Common myeloid progenitor, CD34-positive (primary cell): Measurements from ENCODE around the gene HDHD5.

Experiments used
- CTCF ChIA-PET: fragments of 350-600 bp; sonication (Branson Sonifier 250); formaldehyde crosslinking; loops from one replicate; lab custom pipeline; 2021; ENCODE audit warnings: antibody characterized with exemption; lab: Charles Lee
- POLR2A ChIA-PET: fragments of 350-600 bp; sonication (Branson Sonifier 250); formaldehyde crosslinking; loops from one replicate; lab custom pipeline; 2021; ENCODE audit warnings: antibody characterized with exemption; lab: Charles Lee
- DNase-seq, 3 donors: peaks; one replicate each; pipeline versions ENCODE4 v3.0.0 to v3.0.0-alpha.2; 2013
- H3K27ac ChIP-seq, 2 experiments: 1 replicate in 1 of 2; 2 replicates in 1 of 2; pipeline ENCODE4 v1.7.0; 2013; ENCODE audit warnings: inconsistent platforms in 2 of 2, low read length in 2 of 2, mild to moderate bottlenecking in 2 of 2, low read depth in 1 of 2, moderate library complexity in 1 of 2; ENCODE audit not compliant: severe bottlenecking in 2 of 2, insufficient read depth in 1 of 2, poor library complexity in 1 of 2
- H3K27me3 ChIP-seq, 5 experiments: replicated peaks in 2 of 5; 1 replicate in 3 of 5; 2 replicates in 2 of 5; pipeline versions ENCODE4 v1.6.1 to v1.7.0; 2013; ENCODE audit warnings: low read length in 4 of 5, mild to moderate bottlenecking in 2 of 5, moderate library complexity in 2 of 5, inconsistent platforms in 1 of 5; ENCODE audit not compliant: insufficient read depth in 5 of 5, control insufficient read depth in 4 of 5
- H3K36me3 ChIP-seq, 4 experiments: 1 replicate in 2 of 4; 2 replicates in 2 of 4; pipeline versions ENCODE4 v1.6.1 to v1.7.0; 2013; ENCODE audit warnings: low read length in 3 of 4, control low read depth in 1 of 4, mild to moderate bottlenecking in 1 of 4; ENCODE audit not compliant: control insufficient read depth in 4 of 4, insufficient read depth in 4 of 4
- H3K4me1 ChIP-seq, 4 experiments: 1 replicate in 3 of 4; 2 replicates in 1 of 4; pipeline versions ENCODE4 v1.6.1 to v1.7.1; 2013; ENCODE audit warnings: low read length in 3 of 4, mild to moderate bottlenecking in 3 of 4, control low read depth in 1 of 4, inconsistent platforms in 1 of 4, moderate library complexity in 1 of 4; ENCODE audit not compliant: control insufficient read depth in 4 of 4, insufficient read depth in 4 of 4; ENCODE audit errors: control extremely low read depth in 1 of 4
- H3K4me3 ChIP-seq, 7 experiments: 1 replicate in 4 of 7; 2 replicates in 3 of 7; pipeline versions ENCODE4 v1.5.1 to v1.7.0; 2013; ENCODE audit warnings: mild to moderate bottlenecking in 7 of 7, low read length in 6 of 7, moderate library complexity in 6 of 7, inconsistent platforms in 2 of 7, low read depth in 2 of 7, control low read depth in 1 of 7; ENCODE audit not compliant: insufficient read depth in 4 of 7, control insufficient read depth in 1 of 7; ENCODE audit errors: extremely low read depth in 1 of 7
- H3K9me3 ChIP-seq, 5 experiments: 1 replicate in 4 of 5; 2 replicates in 1 of 5; pipeline versions ENCODE4 v1.6.1 to v1.7.1; 2013; ENCODE audit warnings: low read length in 4 of 5, mild to moderate bottlenecking in 2 of 5, inconsistent platforms in 1 of 5, low read depth in 1 of 5, moderate library complexity in 1 of 5; ENCODE audit not compliant: control insufficient read depth in 4 of 5, insufficient read depth in 2 of 5; ENCODE audit errors: control extremely low read depth in 1 of 5
- WGBS: methylation state at CpG from one replicate; pipeline ENCODE4 v1.1.5; 2013; ENCODE audit not compliant: insufficient coverage; 5-methylcytosine and 5-hydroxymethylcytosine counted together

The HDHD5 gene

GRCh38 chr22:17113600-17113999 lies 45.5 kb downstream of the HDHD5 start:
- POLR2A ChIA-PET, result no interaction called here
- peaks cover 0 to 4% (median 0%) of the 10 kb centered on the region in 5 experiments for H3K27me3 ChIP-seq
- no peak overlapping the region for H3K27ac ChIP-seq
- CTCF ChIA-PET, result interaction anchor here (1.9 to 2.2 kb wide), 2 partner anchors 15 to 39 kb away, joined by 4 to 5 read pairs; no protein-coding TSS in a partner anchor
- no peaks in the 10 kb centered on the region for H3K9me3 ChIP-seq
- peaks cover 29 to 71% (median 51%) of the 10 kb centered on the region in 4 experiments for H3K4me1 ChIP-seq
- H3K4me3 ChIP-seq, result no peak overlapping the region
- DNase-seq, result no peak
- peaks cover under 1 to 30% (median 8%) of the 10 kb centered on the region in 4 experiments for H3K36me3 ChIP-seq
- WGBS, result 96% methylated on average over 8 of the region's 8 CpGs

DNA sequence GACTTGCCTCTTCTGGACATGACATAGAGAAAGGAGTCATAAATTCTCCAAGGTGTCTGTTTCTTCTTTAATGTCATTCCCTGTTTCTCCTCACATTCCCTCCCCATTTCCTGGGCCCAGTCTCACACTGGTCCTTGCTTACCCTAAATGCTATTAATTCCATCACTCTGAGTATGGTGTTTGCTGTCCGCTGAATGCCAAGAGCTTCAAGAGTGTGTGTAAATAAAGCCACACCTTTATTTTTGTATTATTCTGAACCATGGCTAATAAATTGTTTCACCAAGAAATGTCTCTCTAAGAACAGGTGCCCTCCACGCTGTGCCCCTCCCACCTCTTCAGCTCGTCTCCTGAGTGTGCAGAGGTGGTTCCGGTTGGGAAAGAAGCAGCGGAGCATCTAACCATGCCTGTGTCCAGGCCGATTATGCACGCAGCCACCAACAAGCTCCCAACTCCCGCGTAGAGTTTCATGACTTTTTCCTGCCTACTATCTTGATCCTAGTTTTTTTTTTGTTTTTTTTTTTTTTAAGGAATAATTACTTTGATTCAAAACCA lies 46.5 kb downstream of the HDHD5 start:
- Histone ChIP-seq H3K27me3 (peaks cover 0 to 2% (median 0%) of the 10 kb centered on the region in 5 experiments), H3K36me3 (peaks cover 2 to 40% (median 12%) of the 10 kb centered on the region in 4 experiments), H3K4me1 (peaks cover 25 to 71% (median 50%) of the 10 kb centered on the region in 4 experiments), H3K27ac (no peak overlapping the region), H3K4me3 (no peak overlapping the region), H3K9me3 (no peaks in the 10 kb centered on the region)
- CTCF ChIA-PET, result interaction anchor here (0.6 to 2.2 kb wide), 3 partner anchors 14 to 756 kb away, joined by 3 to 5 read pairs (median 4); no protein-coding TSS in a partner anchor
- POLR2A ChIA-PET, result no interaction called here
- DNase-seq, result no peak
- 95% methylated on average over 4 of the region's 9 CpGs for WGBS

- Histone ChIP-seq H3K27me3 (peaks cover 0 to 2% (median 0%) of the 10 kb centered on the region in 5 experiments), H3K27ac (no peak overlapping the region), H3K4me1 (peaks cover 25 to 71% (median 50%) of the 10 kb centered on the region in 4 experiments), H3K9me3 (no peaks in the 10 kb centered on the region), H3K36me3 (peaks cover 2 to 49% (median 12%) of the 10 kb centered on the region in 4 experiments), H3K4me3 (no peak overlapping the region)
- DNase-seq, result no peak
- WGBS, result 96% methylated on average over 12 of the region's 13 CpGs
- ChIA-PET CTCF (interaction anchor here (1.7 kb wide), 1 partner anchor 60 kb away, joined by 4 read pairs; no protein-coding TSS in a partner anchor), POLR2A (no interaction called here)
Measured at GRCh38 chr22:17110791-17111550, 48.1 kb downstream of the HDHD5 start.

- no peak overlapping the region for H3K4me3 ChIP-seq
- WGBS, result 91% methylated on average over 15 of the region's 16 CpGs
- H3K9me3 ChIP-seq, result no peaks in the 10 kb centered on the region
- peaks cover 17 to 71% (median 50%) of the 10 kb centered on the region in 4 experiments for H3K4me1 ChIP-seq
- H3K36me3 ChIP-seq, result peaks cover 2 to 59% (median 19%) of the 10 kb centered on the region in 4 experiments
- peaks cover 0 to 2% (median 0%) of the 10 kb centered on the region in 5 experiments for H3K27me3 ChIP-seq
- no peak for DNase-seq
- no peak overlapping the region for H3K27ac ChIP-seq
- ChIA-PET POLR2A (no interaction called here), CTCF (interaction anchor here (0.6 to 1.7 kb wide), 2 partner anchors 61 to 212 kb away, joined by 3 to 4 read pairs; no protein-coding TSS in a partner anchor)
Measured at GRCh38 chr22:17109976-17110375, 49.1 kb downstream of the HDHD5 start.

DNA sequence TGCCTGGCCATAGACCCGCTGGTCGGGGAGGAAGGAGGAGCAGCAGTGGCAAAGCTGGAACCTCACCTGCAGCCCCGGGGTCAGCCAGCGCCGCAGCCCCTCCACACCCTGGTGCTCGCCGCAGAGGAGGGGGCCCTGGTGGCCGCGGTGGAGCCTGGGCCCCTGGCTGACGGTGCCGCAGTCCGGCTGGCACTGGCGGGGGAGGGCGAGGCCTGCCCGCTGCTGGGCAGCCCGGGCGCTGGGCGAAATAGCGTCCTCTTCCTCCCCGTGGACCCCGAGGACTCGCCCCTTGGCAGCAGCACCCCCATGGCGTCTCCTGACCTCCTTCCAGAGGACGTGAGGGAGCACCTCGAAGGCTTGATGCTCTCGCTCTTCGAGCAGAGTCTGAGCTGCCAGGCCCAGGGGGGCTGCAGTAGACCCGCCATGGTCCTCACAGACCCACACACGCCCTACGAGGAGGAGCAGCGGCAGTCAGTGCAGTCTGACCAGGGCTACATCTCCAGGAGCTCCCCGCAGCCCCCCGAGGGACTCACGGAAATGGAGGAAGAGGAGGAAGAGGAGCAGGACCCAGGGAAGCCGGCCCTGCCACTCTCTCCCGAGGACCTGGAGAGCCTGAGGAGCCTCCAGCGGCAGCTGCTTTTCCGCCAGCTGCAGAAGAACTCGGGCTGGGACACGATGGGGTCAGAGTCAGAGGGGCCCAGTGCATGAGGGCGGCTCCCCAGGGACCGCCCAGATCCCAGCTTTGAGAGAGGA lies 49.8 kb downstream of the HDHD5 start:
- Histone ChIP-seq H3K27me3 (peaks cover 0 to 5% (median 2%) of the 10 kb centered on the region in 5 experiments), H3K36me3 (peaks cover 2 to 66% (median 23%) of the 10 kb centered on the region in 4 experiments), H3K4me1 (peaks cover 15 to 71% (median 48%) of the 10 kb centered on the region in 4 experiments), H3K9me3 (no peaks in the 10 kb centered on the region), H3K4me3 (no peak overlapping the region), H3K27ac (no peak overlapping the region)
- DNase-seq, result no peak
- CTCF ChIA-PET, result interaction anchor here (1.7 kb wide), 1 partner anchor 62 kb away, joined by 4 read pairs; no protein-coding TSS in a partner anchor
- WGBS, result 97% methylated on average over 39 of the region's 42 CpGs
- POLR2A ChIA-PET, result no interaction called here

- peaks cover 15 to 67% (median 43%) of the 10 kb centered on the region in 4 experiments for H3K4me1 ChIP-seq
- ChIA-PET CTCF (interaction anchor here (1.1 to 2.5 kb wide), 3 partner anchors 8 to 63 kb away, joined by 3 to 11 read pairs (median 7); no protein-coding TSS in a partner anchor), POLR2A (no interaction called here)
- peaks cover 0 to 5% (median 2%) of the 10 kb centered on the region in 5 experiments for H3K27me3 ChIP-seq
- H3K4me3 ChIP-seq, result no peak overlapping the region
- peaks cover 2 to 68% (median 25%) of the 10 kb centered on the region in 4 experiments for H3K36me3 ChIP-seq
- no peak overlapping the region for H3K27ac ChIP-seq
- whole genome bisulfite sequencing, result 99% methylated on average over 66 of the region's 66 CpGs
- H3K9me3 ChIP-seq, result no peaks in the 10 kb centered on the region
- no peak for DNase-seq
Measured at GRCh38 chr22:17108256-17109112, 50.6 kb downstream of the HDHD5 start.
